ENCODE data around the gene ATP10B.

ATP10B gene

GRCh38 chr5:160637357-160638090, 214.5 kb downstream of the ATP10B start:
- DNase-seq = no peak

DNA sequence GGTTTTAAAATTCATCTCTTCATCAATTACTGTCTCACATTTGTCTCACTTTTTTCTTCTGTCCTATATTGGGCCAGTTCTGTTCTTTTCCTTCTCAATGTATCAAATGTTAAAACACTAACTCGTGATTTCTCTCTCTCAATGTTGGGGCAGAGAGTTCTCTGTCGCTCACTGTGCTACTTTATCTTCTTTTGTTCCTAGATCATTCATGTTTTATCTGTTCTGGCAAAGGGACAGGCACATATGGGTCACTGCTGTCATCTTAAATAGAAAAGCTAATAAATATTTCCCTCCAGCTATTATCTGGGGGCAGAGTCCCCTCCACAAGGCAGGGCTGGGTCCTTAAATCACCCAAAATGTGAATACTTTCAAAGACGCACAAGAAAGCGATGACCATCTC, 216.3 kb downstream of the ATP10B start:
- no peak for DNase-seq

- no peak for DNase-seq
Measured at GRCh38 chr5:160635046-160635445, 217.0 kb downstream of the ATP10B start.

- DNase-seq = no peak
Measured at GRCh38 chr5:160629003-160629402, 223.0 kb downstream of the ATP10B start.

DNA sequence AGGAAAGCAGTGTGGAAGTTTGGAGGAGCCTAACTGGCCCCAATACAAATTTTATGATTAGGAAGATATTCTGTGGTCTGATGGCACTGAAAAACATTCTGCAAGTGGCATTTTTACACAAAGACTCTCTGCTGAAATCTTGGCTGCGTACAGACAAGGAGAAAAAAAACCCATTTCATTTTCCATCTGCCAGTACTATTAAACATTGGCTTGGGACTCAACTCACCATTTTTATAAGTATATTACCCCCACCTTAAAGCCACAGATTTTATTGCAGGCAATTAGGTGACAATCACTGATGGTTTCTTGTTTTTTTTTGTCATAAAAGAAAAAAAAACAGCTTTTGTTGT, 223.4 kb downstream of the ATP10B start:
- no peak for DNase-seq

DNA sequence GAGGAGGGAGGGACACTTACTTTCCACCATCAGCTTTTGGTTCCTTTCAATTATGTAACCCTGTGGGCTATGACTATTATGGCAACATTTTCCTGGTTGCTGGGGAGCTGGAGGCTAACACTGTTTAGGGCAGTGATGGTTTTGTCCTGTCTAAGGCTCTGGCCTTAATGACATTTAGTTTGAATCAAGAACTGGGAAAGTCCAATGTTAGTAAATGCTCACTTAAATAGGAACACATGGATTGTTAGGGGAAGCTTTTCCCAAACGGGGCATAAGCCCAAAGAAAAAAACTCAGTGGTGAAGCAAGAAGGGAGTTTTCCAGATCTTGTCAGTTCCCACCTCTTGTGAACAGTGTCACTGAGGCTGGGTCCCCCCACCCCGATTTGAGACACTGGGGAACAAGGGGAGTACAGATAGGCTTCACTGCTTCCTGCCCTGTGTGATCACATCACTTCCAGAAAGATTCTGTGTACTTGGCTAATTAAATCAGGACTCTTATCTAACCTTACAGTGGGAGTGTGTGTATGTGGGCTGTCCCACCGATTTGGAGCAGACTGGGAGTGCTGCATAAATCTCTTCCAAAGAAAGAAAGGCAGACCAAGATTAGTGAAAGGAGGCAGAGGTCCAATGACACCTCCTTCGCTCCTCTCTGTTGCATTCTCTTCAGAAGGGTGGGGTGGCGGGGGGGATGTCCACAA, 223.9 kb downstream of the ATP10B start:
- DNase-seq = no peak

DNA sequence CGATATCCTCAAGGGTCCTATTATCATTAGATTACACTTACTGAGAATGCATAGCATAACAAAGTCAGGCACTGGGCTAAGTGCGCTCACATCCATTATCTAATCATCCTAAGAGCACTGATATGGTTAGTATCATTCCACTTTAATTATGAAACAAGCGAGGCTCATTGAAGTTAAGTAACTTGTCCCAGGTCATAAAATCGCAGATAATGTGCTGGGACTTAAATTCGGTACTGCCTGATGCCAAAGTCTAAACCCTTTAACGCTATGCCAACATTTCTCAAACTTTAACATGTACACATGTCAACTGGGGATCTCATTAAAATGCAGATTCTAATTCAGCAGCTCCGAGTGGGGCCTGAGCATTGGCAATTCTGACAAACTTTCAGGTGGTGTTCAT, 225.7 kb downstream of the ATP10B start:
- no peak for DNase-seq

DNA sequence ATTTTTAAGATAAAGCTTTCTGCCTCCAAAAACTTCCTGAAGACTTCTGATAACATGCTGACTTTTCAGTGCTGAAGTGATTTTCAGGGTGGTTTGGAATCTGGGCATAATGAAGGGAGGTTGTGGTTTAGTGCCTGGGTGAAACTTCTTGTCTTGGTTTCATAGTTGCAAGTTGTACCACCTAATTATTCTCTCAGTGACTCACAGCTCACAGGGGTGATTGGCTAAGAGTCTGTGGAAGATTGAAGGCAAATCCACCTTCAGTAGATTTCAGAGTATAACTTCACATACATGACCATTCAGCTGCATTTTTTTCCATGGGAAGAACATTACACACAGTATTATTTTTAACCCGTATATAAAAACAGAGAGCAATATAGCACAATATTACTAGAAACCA, 230.5 kb downstream of the ATP10B start:
- no peak for DNase-seq

GRCh38 chr5:160620401-160620800, 231.6 kb downstream of the ATP10B start:
- DNase-seq = no peak

DNA sequence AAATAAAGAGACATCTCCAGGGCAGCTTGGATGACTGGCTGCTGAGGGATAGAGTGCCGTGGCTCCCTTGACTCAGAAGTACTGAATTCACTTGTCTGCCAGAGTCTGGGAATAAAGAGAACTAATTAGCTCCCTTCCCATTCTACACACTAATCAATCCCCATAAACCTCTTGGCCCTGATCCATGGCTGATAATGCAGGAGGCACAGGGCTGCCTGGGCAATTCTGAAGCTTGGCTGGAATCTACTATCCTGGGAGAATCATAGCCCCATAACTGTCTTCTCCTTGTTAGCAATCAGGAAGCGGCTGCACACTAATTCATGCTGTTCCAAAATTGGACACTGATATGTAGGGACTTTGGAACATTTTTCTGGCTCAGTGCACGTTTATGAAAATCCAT, 232.6 kb downstream of the ATP10B start:
- DNase-seq = no peak

DNA sequence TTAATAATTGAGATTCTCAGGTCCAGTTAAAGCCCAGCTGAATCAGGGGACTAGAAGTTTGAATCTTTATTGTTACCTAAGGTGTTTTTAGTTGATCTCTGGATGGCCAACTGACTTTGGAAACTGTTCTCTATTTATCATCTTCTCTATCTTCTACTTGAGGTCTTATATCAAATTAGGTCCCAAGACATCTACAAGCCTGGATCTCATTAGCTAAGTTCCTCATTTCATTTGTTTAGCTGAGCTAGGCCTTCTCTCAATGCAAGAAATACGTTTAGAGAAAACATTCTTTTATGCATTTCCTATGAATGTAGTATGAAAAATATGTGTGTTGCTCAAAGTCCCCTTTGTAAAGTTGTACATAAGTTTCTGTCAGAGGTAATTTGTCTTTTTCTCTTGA, 233.7 kb downstream of the ATP10B start:
- DNase-seq = no peak

- no peak for DNase-seq
Measured at GRCh38 chr5:160616712-160617497, 235.1 kb downstream of the ATP10B start.

DNA sequence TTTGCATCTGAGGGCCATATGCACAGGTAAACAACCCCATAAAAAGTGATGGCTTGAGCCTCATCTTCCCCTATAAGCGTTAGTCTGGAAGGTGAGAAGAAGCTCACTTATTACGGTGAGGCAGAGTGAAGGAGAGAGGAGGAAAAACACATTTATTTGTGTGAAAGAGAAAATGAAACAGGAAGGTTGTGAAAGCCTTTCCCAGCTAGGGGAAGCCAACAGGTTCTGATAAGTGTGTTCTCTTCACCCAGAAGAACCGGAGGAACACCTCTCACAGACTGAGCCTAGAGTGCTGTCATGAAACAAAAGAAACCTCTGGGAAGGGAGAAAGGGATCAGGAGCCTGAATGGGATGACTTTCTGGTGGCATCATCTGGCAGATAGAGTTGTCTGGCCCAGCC, 237.9 kb downstream of the ATP10B start:
- no peak for DNase-seq

DNA sequence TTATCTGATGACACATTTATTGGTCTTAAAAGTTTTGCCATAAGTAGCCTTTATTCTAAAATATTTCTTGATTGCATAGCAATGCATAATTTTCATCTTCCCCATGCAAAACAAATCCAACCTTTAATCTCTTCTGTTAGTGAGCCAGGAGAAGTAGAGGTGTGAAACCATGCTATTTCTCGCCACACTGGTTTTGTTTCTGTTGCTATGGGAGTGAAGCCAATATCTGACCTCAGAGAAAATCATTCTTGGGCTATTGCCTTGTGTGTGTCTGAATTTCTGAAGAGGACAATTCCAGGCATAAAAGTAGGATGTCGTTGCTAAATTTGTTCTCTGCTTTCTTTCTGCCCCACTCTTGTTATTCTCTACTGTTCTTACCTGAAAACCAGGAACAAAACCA, 246.7 kb downstream of the ATP10B start:
- DNase-seq = no peak

DNA sequence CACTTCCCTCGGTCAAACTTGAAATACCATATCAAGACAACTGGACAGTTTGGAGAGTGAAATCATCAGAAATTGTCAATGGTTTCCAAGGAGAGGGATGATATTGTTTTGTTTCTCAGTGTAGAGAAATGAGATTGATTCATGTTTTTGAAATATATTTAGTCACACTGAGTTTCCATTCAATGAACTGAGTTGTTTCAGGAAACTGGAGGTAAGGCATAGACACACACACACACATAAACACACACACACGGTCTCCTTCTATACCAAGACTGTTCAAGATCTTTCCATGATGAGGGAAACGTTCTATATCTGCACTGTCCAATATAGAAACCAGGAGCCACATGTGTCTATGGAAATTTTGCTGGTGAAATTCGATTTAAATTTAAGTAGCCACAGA, 247.5 kb downstream of the ATP10B start:
- no peak for DNase-seq

GRCh38 chr5:160602744-160603143, 249.3 kb downstream of the ATP10B start:
- no peak for DNase-seq

DNA sequence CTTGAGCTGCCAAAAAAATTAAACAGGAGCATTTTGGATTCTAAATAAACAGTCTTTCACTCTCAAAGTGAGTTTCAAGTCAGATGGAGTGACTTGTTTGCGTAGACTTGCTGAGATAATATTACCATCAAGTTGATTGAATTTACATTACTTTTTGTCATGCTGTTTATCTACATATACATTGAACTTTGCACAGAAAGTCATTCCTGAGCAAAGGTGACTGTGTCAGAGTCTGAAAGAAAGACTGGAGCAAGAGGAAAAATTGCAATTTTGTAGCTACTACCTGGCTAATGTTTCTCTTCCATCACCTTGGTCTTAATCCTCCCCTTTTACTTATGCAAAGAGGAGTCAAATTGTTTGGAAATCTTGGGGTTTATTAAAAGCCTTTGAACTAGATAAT, 251.0 kb downstream of the ATP10B start:
- DNase-seq = no peak

DNA sequence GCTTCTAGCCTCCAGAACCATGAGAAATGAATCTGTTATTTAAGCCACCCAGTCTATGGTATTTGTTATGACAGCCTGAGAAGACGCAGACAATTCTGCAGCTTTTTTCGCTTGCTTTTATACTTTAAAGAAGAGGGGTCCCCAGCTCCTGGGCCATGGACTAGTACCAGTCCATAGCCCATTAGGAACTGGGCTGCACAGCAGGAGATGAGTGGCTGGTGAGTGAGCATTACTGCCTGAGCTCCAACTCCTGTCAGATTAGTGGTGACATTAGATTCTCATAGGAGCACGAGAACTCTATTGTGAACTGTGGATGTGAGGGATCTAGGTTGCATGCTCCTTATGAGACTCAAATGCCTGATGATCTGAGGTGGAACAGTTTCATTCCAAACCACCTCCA, 278.7 kb downstream of the ATP10B start:
- DNase-seq = no peak

- DNase-seq = no peak
Measured at GRCh38 chr5:160567031-160567705, 284.8 kb downstream of the ATP10B start.

GRCh38 chr5:160565376-160565775, 286.6 kb downstream of the ATP10B start:
- DNase-seq = no peak

DNA sequence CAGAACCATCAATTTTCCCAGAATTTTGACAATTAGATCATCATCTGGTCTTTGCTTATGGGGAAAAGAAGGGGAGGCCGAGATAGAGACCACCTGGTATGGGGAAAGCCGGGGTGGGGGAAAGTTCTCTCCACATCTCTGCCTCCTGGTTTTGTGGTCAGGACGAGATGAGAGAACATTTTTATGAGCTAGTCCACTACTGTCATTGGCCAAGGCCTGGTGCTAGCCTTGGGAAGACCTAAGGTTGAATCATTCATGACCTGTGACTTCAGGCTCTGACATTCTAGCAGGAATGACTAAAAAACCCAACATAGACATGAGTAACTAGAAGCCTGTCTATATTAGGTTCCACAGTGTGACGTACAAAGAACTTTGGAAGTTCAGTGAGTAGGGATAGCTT, 295.2 kb downstream of the ATP10B start:
- no peak for DNase-seq

DNA sequence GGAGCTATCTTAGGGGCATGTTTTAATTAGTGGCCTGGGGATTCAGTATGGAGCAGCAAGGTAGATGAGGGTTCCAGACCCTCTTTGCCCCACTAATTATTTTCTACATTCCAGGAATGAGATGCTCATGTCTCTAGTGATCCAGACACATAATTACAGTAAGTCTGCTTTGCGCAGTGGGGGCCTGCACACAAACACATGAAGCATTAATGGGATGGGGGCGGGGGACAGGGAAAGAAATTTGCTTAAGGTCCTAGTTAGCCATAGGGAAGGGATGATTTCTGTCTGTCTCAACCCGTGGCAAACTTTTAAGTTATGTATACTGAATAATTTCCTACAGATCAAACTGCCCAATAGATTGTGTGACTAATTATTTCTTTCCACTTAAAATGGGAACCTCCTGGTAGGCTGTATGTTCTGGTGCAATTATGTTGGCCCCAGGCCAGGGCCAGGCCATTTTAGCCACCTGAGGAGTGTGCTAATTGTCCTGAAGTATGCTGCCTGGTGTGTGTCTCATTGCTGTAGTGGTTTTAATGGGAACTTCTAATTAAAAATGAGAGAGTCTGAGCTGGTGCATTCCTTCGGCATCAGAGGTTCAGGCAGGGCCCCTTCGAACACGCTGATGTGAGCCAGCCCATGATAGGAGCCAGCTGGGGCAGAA, 295.9 kb downstream of the ATP10B start:
- DNase-seq = peak in 1 of 51 donors; percentile 0
